IPS DF 6.9 (cell line): ENCODE results near the gene EIF1.

Source experiments
- DNase-seq: peaks from one replicate; pipeline ENCODE4 v3.0.0-alpha.2; 2013; ENCODE audit warnings: low read depth, low spot score
- H3K27ac ChIP-seq: one replicate; pipeline ENCODE4 v1.5.1; 2013; ENCODE audit warnings: low read length, control low read depth
- H3K27me3 ChIP-seq: 2 replicates; pipeline ENCODE4 v1.6.1; 2013; ENCODE audit warnings: mild to moderate bottlenecking, low read length; ENCODE audit not compliant: control insufficient read depth, insufficient read depth
- H3K36me3 ChIP-seq: 2 replicates; pipeline ENCODE4 v1.6.1; 2013; ENCODE audit warnings: low read length; ENCODE audit not compliant: control insufficient read depth, insufficient read depth
- H3K4me1 ChIP-seq: 2 replicates; pipeline ENCODE4 v1.6.1; 2013; ENCODE audit warnings: low read length; ENCODE audit not compliant: control insufficient read depth, insufficient read depth
- H3K4me3 ChIP-seq: 2 replicates; pipeline ENCODE4 v1.5.1; 2013; ENCODE audit warnings: mild to moderate bottlenecking, low read length
- H3K9me3 ChIP-seq: 2 replicates; pipeline ENCODE4 v1.6.1; 2013; ENCODE audit warnings: low read length, inconsistent platforms; ENCODE audit not compliant: control insufficient read depth, insufficient read depth
- WGBS: extraction: QIAGEN DNeasy Blood & Tissue Kit; methylation state at CpG from one replicate; pipeline ENCODE4 v1.1.7; 2013; ENCODE audit warnings: mixed read lengths, missing lambda C conversion rate; ENCODE audit not compliant: insufficient read length, insufficient coverage; 5-methylcytosine and 5-hydroxymethylcytosine counted together

Gene EIF1

DNA sequence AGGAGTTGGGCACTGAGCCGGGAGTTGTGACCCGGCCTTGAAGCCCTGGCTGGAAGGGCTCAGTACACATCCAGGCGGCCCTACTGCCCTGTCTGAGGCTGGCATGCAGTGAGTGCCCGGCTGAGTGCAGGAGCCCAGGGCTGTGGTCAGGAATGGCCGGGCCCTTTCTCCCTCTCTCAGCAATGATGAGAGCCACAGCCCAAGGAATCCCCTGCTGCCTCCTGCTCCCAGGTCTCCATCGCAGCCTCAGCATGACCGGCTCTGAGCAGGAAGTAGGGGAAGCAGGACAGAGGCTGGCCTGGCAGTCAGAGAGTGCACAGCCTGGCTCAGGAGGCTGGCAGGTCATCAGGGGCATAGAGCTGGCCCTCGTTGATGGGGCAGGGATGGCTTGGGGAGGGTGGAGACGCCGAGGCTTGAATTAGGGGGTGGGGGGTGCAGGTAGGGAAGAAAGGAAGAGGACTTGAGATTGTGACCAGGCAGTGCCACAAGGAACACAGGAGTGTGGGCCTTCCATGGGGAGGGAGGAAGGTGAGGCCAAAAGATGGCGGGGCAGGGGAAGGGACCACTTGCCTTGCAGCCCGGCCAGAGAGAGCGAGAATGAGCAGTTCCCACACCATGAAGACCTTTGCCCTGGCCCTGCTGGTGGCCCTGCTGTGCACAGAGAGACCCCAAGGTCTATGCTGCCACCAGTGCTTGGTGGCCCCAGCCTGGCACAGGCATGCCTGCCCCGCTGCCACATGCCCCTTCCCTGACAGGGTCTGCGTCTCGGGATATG lies 32.2 kb upstream of the EIF1 start:
- Histone ChIP-seq H3K36me3 (no peaks in the 10 kb centered on the region), H3K9me3 (no peaks in the 10 kb centered on the region), H3K4me1 (peaks cover 5% of the 10 kb centered on the region), H3K27ac (no peak overlapping the region), H3K27me3 (no peaks in the 10 kb centered on the region), H3K4me3 (no peak overlapping the region)
- WGBS = no CpG with 5 or more reads among the region's 16 CpGs
- no peak for DNase-seq

DNA sequence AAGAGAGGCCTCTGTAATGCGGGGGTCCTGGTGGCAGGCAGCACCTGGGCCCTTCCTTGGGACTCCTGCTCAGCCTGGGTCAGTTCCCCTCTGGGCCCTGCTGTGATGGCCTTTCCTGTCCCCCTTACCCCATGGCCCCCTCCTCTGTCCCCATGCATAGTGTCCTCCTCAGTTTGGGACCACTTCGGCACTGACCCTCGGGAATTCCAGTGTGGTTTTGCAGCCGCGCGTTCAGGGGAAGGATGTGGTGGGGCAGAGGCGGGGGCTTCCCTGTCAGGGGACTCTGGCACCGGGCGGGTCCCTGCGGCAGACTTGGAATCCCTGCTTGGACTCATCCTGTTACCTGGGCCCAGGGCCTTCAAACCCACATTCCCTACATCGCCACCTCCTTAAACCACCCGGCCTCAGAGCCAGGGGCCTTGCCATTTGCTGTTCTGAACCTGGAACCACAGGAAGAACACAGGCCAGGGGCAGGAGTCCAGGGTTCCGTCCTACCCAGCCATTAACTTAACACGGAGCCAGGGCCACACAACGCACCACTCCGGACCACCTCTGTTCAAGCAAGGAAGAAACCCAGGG lies 31.4 kb upstream of the EIF1 start:
- Histone ChIP-seq H3K4me1 (peaks cover 5% of the 10 kb centered on the region), H3K36me3 (no peaks in the 10 kb centered on the region), H3K27ac (no peak overlapping the region), H3K9me3 (no peaks in the 10 kb centered on the region), H3K4me3 (no peak overlapping the region), H3K27me3 (no peaks in the 10 kb centered on the region)
- no CpG with 5 or more reads among the region's 16 CpGs for WGBS
- no peak for DNase-seq

DNA sequence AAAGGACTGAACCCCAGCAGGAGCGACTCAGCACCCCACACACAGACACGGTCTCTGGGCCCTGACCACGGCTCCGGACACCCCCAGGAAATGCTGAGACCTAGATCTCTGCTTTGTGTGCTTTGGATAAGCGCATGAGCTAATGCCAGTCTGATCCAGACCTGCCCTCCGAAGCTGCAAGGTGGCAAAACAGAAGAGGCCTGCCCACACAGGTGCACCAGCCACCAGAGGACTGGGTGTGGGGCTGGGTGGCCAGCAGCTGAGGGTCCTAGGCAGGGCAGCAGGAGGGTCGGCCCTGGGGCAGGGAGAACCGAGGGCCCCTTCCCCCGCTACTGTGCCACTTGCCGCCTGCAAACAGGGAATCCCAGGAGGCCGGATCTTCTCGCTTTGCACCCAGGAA lies 30.7 kb upstream of the EIF1 start:
- Histone ChIP-seq H3K27me3 (no peaks in the 10 kb centered on the region), H3K4me1 (peaks cover 5% of the 10 kb centered on the region), H3K36me3 (no peaks in the 10 kb centered on the region), H3K9me3 (no peaks in the 10 kb centered on the region), H3K4me3 (no peak overlapping the region), H3K27ac (no peak overlapping the region)
- WGBS = no CpG with 5 or more reads among the region's 12 CpGs
- DNase-seq = no peak

DNA sequence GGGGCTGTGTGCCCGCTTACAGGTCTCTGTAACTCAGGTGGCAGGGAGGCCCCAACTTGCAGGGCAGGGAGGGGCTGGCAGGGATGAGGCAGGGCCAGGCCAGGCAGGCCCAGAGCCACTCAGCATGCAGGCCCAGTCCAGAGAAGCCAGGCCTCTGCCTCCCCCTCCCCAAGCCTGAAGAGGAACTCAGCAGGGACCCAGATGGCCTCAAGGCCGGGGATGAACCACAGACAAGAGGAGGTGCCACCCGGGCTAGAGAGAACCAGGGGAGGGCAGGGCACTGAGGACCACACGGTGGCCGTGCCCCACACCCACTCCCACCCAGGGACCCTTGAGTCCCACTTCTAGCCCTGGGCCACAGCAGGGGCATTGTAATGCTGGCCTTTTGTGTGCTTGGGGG lies 29.8 kb upstream of the EIF1 start:
- H3K4me1 ChIP-seq = peaks cover 5% of the 10 kb centered on the region
- no peaks in the 10 kb centered on the region for H3K36me3 ChIP-seq
- WGBS = no CpG with 5 or more reads among the region's 5 CpGs
- H3K27ac ChIP-seq = no peak overlapping the region
- DNase-seq = no peak
- H3K27me3 ChIP-seq = no peaks in the 10 kb centered on the region
- H3K4me3 ChIP-seq = no peak overlapping the region
- H3K9me3 ChIP-seq = no peaks in the 10 kb centered on the region

DNA sequence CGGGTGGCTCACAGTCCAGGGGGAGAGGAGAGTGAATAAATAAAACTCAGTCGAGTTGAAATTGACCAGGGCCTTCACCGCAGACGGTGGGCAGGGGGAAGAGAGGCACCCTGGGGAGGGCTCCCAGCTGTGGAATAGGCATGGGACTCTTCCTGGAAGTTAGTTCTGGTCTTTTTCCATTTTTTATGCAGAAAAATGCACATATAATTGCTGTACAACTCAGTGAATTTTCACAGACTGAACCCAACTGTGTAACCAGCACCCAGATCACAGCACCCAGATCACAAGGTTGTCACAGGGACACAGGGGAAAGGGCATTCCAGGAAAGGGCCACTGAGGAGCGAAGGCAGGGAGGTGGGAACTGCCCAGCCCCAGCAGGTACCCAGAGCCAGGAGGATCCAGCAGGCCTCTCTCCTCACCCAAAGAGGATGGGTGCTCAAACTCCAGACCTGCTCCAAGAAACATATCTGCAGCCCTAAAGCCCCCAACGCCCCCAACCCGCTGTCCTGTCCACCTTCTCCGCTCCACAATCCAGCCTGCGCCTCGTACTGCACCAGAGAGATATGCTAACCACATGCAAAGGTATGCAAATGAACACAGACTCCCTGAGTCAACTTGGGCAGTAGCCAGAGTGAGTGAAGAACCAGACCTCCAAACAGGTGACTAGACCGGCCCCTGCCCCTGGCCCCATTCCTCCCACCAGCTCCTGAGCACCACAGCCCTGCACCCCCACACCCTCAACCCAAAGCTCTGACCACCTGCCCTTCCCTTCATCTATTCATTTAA lies 29.1 kb upstream of the EIF1 start:
- peaks cover 5% of the 10 kb centered on the region for H3K4me1 ChIP-seq
- no peak for DNase-seq
- H3K36me3 ChIP-seq = no peaks in the 10 kb centered on the region
- H3K9me3 ChIP-seq = no peaks in the 10 kb centered on the region
- no peak overlapping the region for H3K4me3 ChIP-seq
- no CpG with 5 or more reads among the region's 11 CpGs for WGBS
- H3K27ac ChIP-seq = no peak overlapping the region
- H3K27me3 ChIP-seq = no peaks in the 10 kb centered on the region

DNA sequence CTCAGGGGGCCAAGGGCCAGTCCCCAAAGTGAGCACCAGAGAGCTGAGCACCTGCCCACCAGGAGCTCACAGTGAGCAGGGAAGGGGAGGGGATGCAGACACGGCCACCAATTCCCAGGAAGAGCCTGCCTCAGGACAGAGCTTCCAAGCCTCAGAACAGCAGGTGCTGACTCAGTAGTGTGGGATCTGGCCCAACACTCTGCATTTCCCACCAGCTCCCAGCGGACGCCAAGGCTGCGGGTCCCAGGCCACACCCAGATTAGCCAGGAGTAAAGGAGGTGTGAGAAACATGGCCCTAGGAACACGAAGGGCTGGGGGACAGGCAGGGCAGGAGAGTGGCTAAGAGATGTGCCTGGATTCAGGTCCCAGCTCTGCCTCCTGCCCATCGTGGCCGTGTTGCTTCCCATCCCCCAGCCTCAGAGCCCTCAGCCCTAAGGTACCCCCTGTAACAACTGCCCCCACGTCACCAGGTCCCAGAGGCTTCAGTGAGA lies 28.4 kb upstream of the EIF1 start:
- Histone ChIP-seq H3K27ac (no peak overlapping the region), H3K36me3 (no peaks in the 10 kb centered on the region)

DNA sequence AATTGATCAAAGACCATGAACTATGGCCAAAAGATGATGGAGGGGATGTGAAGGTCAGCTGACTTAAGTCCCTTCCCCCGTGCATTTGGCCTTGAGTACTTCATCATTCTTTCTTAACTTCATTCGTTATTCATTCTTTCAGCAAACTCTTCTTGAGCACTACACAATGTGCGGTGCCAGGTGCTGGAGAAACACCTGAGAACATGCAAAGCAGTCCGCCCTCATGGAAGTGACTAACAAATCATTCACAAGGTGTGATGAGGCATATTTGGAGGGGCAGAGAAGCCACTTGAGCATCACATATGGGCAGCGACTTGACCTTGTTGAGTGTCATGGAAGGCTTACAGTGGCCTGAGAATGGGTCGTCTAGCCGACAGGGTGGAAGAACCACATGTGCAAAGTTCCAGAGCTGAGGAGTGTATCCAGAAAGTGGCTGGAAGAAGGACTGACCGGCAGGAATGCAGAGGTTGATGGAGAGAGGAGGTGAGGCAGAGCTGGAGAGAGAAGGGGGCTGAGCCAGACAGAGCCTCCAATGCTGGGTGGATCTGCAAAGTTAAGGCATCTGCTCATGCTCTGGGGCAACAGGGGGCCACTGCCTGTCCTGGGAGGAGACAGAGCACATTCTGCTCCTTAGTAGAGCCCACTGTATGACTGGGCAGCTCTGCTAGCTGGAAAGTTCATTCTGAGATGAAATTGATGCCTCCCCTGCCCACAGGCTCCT lies 25.1 kb upstream of the EIF1 start:
- H3K4me3 ChIP-seq = no peak overlapping the region
- no peaks in the 10 kb centered on the region for H3K9me3 ChIP-seq
- no peak for DNase-seq
- no peaks in the 10 kb centered on the region for H3K36me3 ChIP-seq
- no peak overlapping the region for H3K27ac ChIP-seq
- WGBS = no CpG with 5 or more reads among the region's 8 CpGs
- H3K4me1 ChIP-seq = peaks cover 8% of the 10 kb centered on the region
- H3K27me3 ChIP-seq = no peaks in the 10 kb centered on the region

More for the DNA sequence above, 28.4 kb upstream of the EIF1 start:
- no peak for DNase-seq
- Histone ChIP-seq H3K9me3 (no peaks in the 10 kb centered on the region), H3K4me3 (no peak overlapping the region), H3K27me3 (no peaks in the 10 kb centered on the region), H3K4me1 (peaks cover 5% of the 10 kb centered on the region)
- no CpG with 5 or more reads among the region's 8 CpGs for WGBS

DNA sequence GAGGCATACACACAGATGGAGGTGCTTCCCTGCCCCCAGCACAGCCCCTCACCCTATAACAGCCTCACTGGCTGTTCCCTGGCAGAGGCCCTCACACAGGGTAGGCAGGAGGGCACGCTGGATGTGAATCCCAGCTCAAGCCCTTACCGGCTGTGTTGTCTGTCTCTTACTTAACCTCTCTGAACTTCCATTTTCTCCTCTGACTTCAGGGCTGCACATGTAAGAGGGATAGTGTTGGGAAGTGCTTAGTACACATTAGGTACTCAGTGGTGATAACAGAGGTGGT lies 24.6 kb upstream of the EIF1 start:
- Histone ChIP-seq H3K36me3 (no peaks in the 10 kb centered on the region), H3K27me3 (no peaks in the 10 kb centered on the region), H3K4me1 (peaks cover 8% of the 10 kb centered on the region), H3K9me3 (no peaks in the 10 kb centered on the region), H3K27ac (no peak overlapping the region), H3K4me3 (no peak overlapping the region)
- DNase-seq = no peak
- no CpG with 5 or more reads among the region's 2 CpGs for WGBS

DNA sequence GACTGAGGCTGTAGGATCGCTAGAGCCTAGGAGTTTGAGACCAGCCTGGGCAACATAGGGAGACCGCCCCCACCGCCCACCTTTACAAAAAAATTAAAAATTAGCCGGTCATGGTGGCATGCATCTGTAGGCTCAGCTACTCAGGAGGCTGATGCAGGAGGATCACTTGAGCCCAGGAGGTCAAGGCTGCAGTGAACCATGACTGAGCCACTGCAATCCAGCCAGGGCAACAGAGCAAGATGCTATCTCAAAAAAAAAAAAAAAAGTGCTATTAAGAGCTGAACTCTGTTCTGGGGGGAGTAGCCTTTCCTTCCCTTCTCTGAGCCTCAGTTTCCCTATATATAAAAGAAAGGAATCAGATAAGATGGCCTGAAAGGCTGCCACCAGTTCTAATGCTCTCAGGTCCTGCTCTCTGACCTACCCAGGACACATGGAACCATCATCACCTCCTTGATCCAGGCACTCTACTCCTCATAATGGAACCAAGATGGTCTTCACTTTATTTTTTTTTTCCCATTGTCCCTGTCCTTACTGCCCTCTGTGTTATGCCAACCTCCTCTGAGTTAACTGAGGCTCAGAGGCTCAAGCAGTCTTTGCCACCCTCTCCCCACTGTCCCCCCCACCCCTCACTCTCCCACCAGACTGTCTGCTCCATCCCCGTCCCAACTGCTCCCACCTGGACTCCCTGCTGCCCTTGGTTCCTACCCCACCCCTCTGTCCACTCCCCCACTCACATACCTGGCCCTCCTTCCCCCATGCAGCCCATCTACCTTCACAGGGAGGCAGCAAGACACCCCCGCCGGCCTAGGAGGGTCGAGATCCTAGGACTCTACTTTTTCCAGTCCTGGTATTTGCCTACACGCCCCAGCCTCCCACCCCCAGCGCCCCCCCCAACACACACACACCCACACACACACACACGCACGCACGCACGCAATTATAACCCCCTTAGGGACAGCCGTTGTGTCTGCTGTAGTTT lies 23.8 kb upstream of the EIF1 start:
- Histone ChIP-seq H3K4me1 (peaks cover 8% of the 10 kb centered on the region), H3K27me3 (no peaks in the 10 kb centered on the region), H3K4me3 (no peak overlapping the region), H3K36me3 (no peaks in the 10 kb centered on the region), H3K9me3 (no peaks in the 10 kb centered on the region), H3K27ac (no peak overlapping the region)
- DNase-seq = no peak
- no CpG with 5 or more reads among the region's 15 CpGs for WGBS
